ENCODE measurements around the gene HOXB7.

HOXB7 gene

DNA sequence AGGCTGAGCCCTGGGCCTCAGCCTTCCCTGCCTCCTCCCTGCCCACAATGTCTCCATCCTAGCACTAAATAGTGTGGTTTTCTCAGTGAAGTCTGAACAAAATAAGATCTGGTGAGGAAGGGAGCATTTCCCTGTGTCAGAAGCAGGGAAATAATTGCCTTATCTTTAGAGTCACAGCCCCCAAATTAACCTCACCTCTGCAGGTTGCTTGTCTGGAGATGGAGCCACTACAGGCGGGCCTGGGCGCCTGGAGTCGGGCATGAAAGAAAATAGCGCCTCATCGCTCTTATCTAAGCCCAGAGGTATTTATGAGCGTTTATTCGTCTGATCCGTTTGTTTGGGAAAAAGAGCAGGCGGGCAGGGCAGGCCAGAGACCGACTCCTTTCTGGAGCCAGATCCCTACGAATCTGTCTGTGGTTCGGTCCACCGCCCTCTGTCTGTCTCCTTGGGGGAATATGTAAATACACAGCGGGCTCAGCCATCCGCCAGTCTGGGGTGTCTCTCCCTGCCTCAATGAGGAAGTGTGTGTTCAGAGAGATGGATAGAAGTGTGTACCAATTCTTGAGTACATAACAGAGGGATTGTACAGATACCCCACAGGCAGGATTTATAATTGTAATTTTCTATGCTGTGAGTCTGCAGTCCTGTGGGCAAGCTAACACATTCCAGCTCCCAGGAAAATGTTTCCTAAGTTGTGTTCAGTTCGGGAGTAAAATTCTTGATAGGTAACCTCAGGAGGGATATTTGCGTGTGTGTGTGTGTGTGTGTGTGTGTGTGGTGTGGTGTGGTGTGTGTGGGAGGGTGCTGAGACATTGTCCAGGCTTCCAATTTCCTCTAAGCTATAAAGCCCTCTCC, 10.3 kb downstream of the HOXB7 start:
- Histone ChIP-seq H3K9me3 (no peaks in the 10 kb centered on the region), H3K27me3 (peaks cover 0 to 100% of the 10 kb centered on the region in 2 donors), H3K27ac (no peak overlapping the region), H3K36me3 (no peaks in the 10 kb centered on the region), H3K4me1 (peaks cover 0 to 33% (median 19%) of the 10 kb centered on the region in 4 donors), H3K4me3 (no peak overlapping the region)
- TF ChIP-seq, protein P1, sequence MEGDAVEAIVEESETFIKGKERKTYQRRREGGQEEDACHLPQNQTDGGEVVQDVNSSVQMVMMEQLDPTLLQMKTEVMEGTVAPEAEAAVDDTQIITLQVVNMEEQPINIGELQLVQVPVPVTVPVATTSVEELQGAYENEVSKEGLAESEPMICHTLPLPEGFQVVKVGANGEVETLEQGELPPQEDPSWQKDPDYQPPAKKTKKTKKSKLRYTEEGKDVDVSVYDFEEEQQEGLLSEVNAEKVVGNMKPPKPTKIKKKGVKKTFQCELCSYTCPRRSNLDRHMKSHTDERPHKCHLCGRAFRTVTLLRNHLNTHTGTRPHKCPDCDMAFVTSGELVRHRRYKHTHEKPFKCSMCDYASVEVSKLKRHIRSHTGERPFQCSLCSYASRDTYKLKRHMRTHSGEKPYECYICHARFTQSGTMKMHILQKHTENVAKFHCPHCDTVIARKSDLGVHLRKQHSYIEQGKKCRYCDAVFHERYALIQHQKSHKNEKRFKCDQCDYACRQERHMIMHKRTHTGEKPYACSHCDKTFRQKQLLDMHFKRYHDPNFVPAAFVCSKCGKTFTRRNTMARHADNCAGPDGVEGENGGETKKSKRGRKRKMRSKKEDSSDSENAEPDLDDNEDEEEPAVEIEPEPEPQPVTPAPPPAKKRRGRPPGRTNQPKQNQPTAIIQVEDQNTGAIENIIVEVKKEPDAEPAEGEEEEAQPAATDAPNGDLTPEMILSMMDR (IDR thresholded peaks at IDR 0.05): no peak
- no peak for DNase-seq
- intact Hi-C loops (cut with DNase I; ENCODE audit: low total_unique reads): no loop called here

DNA sequence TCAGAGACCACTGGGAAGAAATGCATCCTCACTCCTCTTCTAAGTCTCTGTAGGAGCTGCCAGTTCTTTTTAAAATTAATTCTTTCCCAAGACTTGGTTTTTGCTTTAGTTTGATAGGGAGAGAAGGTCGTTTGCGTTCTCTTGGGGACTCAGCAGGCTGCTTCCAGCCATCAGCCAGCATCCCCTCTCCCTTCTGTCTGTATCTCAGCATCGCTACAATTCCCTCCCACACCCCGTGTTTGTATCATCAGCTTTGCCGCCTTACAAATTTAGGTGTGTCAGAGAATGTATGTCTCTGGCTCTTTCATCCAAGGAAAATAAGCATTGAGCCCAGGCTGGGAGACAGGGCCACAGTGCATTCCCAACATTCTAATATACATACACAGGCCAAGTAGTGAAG, 11.5 kb downstream of the HOXB7 start:
- H3K36me3 ChIP-seq: no peaks in the 10 kb centered on the region
- H3K27ac ChIP-seq: no peak overlapping the region
- H3K4me1 ChIP-seq: peaks cover 0 to 33% (median 19%) of the 10 kb centered on the region in 4 donors
- H3K9me3 ChIP-seq: no peaks in the 10 kb centered on the region
- peaks cover 0 to 100% of the 10 kb centered on the region in 2 donors for H3K27me3 ChIP-seq
- TF ChIP-seq, protein P1 (IDR thresholded peaks at IDR 0.05): no peak
- no peak for DNase-seq
- intact Hi-C loops (cut with DNase I; ENCODE audit: low total_unique reads): no loop called here
- H3K4me3 ChIP-seq: no peak overlapping the region

DNA sequence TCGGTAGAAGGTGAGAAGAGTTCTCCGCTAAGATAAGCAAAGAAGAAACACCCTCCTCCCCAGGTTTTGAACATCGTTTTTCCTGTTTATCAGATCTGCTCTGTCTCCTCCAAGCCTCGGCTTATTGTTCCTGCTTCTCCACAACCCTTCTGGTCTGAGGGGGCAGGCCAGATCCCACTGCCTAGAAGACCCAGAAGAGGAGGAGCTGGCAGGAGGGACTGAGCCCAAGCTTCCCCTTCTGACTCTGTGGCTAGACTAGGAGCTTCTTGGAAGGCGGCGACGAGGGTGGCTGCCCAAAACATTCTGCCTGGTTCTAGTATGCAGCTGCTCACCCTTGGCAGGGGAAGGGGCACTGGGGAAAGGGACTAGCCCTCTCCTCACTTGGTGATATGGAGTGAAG, 12.1 kb downstream of the HOXB7 start:
- Histone ChIP-seq H3K9me3 (no peaks in the 10 kb centered on the region), H3K27me3 (peaks cover 0 to 99% of the 10 kb centered on the region in 2 donors), H3K4me3 (no peak overlapping the region), H3K36me3 (no peaks in the 10 kb centered on the region), H3K27ac (no peak overlapping the region), H3K4me1 (peaks cover 0 to 37% (median 21%) of the 10 kb centered on the region in 4 donors)
- intact Hi-C loops (cut with DNase I; ENCODE audit: low total_unique reads): no loop called here
- no peak for DNase-seq
- TF ChIP-seq, protein P1 (IDR thresholded peaks at IDR 0.05): no peak

DNA sequence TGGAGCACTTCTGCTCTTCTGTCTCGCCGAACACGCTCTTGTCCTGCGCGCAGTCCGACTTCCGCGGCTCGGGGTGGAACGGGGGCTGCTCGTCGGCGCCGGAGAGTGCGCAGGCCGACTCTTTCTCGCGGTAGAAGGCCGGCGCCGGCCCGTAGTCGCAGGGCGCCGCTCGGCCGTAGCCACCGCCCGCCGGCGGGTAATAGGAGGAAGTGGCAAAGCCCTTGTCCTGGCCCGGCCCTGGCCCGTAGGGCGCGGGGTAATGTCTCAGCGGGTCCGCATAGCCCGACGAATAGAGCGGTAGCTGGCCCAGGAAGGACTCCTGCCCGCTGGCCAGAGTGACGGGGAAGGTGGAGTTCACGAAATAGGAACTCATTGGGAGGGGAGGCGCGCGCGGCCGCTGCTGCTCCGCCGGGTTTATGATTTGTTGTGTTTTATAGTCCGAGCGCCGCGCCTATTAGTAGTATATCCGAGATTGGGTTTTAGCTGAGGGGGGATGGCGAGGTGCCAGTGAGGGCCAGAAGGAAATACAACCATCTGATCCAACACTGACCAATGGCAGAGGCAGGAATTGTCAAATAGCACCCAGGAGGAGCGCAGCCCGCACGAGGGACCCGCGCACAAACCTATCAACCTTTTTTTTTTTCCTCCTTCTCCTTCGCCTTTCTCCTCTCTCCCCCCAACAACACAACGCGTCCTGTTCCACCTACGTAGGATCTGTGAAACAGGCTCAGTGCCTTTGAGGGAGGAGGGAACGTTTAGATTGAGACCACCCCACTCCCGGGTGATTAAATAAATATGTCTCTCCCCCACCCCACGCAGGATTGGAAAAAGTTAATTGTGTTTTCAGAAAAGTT, 12.8 kb downstream of the HOXB7 start:
- DNase-seq: peak in 1 of 2 donors; percentile 56
- intact Hi-C loops (cut with DNase I; ENCODE audit: low total_unique reads): no loop called here
- Histone ChIP-seq H3K4me1 (peaks cover 0 to 44% (median 27%) of the 10 kb centered on the region in 4 donors), H3K36me3 (no peaks in the 10 kb centered on the region), H3K27me3 (peaks cover 0 to 97% of the 10 kb centered on the region in 2 donors), H3K4me3 (peak overlapping the region; percentile 39 to 50), H3K27ac (no peak overlapping the region), H3K9me3 (no peaks in the 10 kb centered on the region)
- TF ChIP-seq, protein P1 (IDR thresholded peaks at IDR 0.05): no peak

DNA sequence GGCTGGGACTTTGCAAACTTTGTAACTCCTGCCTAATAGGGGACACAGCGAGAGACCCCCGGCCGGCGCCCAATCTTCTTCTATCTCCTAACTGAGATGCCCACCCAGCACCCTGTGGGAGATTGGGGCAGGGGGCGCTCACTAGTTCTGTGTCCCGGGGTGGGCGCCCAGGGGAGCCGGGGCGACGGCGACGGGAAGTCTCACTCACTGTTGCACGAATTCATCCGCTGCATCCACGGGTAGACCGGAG, 13.4 kb downstream of the HOXB7 start:
- H3K4me3 ChIP-seq: peak overlapping the region; percentile 39 to 50

More for the DNA sequence above, 13.4 kb downstream of the HOXB7 start:
- TF ChIP-seq, protein P1 (IDR thresholded peaks at IDR 0.05): no peak
- Histone ChIP-seq H3K27ac (no peak overlapping the region), H3K36me3 (no peaks in the 10 kb centered on the region), H3K4me1 (peaks cover 0 to 45% (median 27%) of the 10 kb centered on the region in 4 donors), H3K27me3 (peaks cover 0 to 97% of the 10 kb centered on the region in 2 donors), H3K9me3 (no peaks in the 10 kb centered on the region)
- intact Hi-C loops (cut with DNase I; ENCODE audit: low total_unique reads): no loop called here
- DNase-seq: no peak
